Measurements from ENCODE around the gene STXBP2. TPM values are rescaled to one million over a fixed set of nuclear protein-coding genes. Genes with fewer than 3 reads are reported as not detected.

The STXBP2 gene
- total and polyA plus RNA-seq, 9 of the 15 experiments (the other 6 are each of a cell fraction or from before 2014, with no cell fraction given), result 2.5 to 163 (median 71.3) TPM

- intact Hi-C loops (cut with micrococcal nuclease), result no loop called here
- DNase-seq (ENCODE audit: extremely low read depth in 1 of 4, low spot score in 3 of 4) (no peak), ATAC-seq (no peak), FAIRE-seq (no peak)
- no peaks in the 10 kb centered on the region for H3K36me3 ChIP-seq (ENCODE audit: control insufficient read depth, insufficient read depth, low read length)
- BruUV-seq (replicated peaks), result no TSS peak
- no peak overlapping the region for H3K4me3 ChIP-seq
- ChIA-PET POLR2A (interaction anchor here (0.6 to 1.4 kb wide), 5 partner anchors 17 to 271 kb away, joined by 3 to 4 read pairs (median 3); no protein-coding TSS in a partner anchor), CTCF (ENCODE audit: low intra/inter-chr PET ratio) (no interaction called here)
- no peak overlapping the region for H2AFZ ChIP-seq (ENCODE audit: low read depth, low read length)
- 39% methylated on average over 9 of the region's 9 CpGs for WGBS (ENCODE audit: insufficient coverage, low coverage, missing lambda C conversion rate)
- no peak overlapping the region for H3K4me2 ChIP-seq (ENCODE audit: insufficient read depth, low read length)
- in situ Hi-C loops (cut with MboI), result no loop called here
- H3K9me3 ChIP-seq (replicated peaks; ENCODE audit: control insufficient read depth, insufficient read depth, low read depth, low read length), result 0 out of 2 replicates have a peak, but pooled peaks cover 1% of the 10 kb centered on the region
- H3K9me1 ChIP-seq (ENCODE audit: control insufficient read depth, insufficient read depth, low read length), result no peaks in the 10 kb centered on the region
- H3K79me2 ChIP-seq (ENCODE audit: control insufficient read depth, insufficient read depth, low read length), result no peaks in the 10 kb centered on the region
- peaks cover 0 to 14% of the 10 kb centered on the region in 2 experiments; a peak in 3 of 5 replicates for H3K4me1 ChIP-seq (replicated peaks in 1 of 2; ENCODE audit: control insufficient read depth in 2 of 2, insufficient read depth in 2 of 2, low read length in 2 of 2)
- no peak overlapping the region for H3K27ac ChIP-seq (ENCODE audit: extremely low read depth, low read depth, low read length)
- H4K20me1 ChIP-seq (replicated peaks; ENCODE audit: control insufficient read depth, insufficient read depth, low read length), result 0 out of 2 replicates have a peak, but pooled peaks cover 5% of the 10 kb centered on the region
- H3K27me3 ChIP-seq (ENCODE audit: control insufficient read depth in 2 of 2, insufficient read depth in 2 of 2, low read length in 2 of 2), result peaks cover 21 to 42% of the 10 kb centered on the region in 2 experiments; a peak in 4 of 5 replicates
- H3K9ac ChIP-seq (ENCODE audit: insufficient read depth in 1 of 2, low read depth in 2 of 2, low read length in 2 of 2), result no peak overlapping the region
- TF ChIP-seq ZNF197 (CRISPR knock-in tag; IDR thresholded peaks at IDR 0.05; ENCODE audit: low read depth), result no peak
- no peak for TF ChIP-seq MAZ (CRISPR knock-in tag; conservative IDR thresholded peaks at IDR 0.05 in 1 of 2, IDR thresholded peaks at IDR 0.05 in 1 of 2)
- TF ChIP-seq U2AF2 (optimal IDR thresholded peaks at IDR 0.05; ENCODE audit: low read depth, low read length), result no peak
- TF ChIP-seq NFE2 (IDR thresholded peaks at IDR 0.05; ENCODE audit: low read depth), result no peak
- no peak for TF ChIP-seq ARID3A (IDR thresholded peaks at IDR 0.05; ENCODE audit: borderline replicate concordance, low read depth, low read length)
- no peak for TF ChIP-seq ZBTB49 (CRISPR knock-in tag; IDR thresholded peaks at IDR 0.05; ENCODE audit: borderline replicate concordance)
- no peak for TF ChIP-seq DEAF1 (CRISPR knock-in tag; IDR thresholded peaks at IDR 0.05)
- TF ChIP-seq ATF4 (CRISPR knock-in tag; IDR thresholded peaks at IDR 0.05), result no peak
- no peak for TF ChIP-seq STAT5A (IDR thresholded peaks at IDR 0.05; ENCODE audit: borderline replicate concordance, low read length)
- no peak for TF ChIP-seq NR3C1 (CRISPR knock-in tag; IDR thresholded peaks at IDR 0.05)
- no peak for TF ChIP-seq SP1 (CRISPR knock-in tag; IDR thresholded peaks at IDR 0.05)
- no peak for TF ChIP-seq EZH2 (IDR thresholded peaks at IDR 0.05; ENCODE audit: borderline replicate concordance, low read depth, low read length)
Observed at GRCh38 chr19:7597689-7598088, 39.2 kb upstream of the STXBP2 start.
